ENCODE measurements around the gene MAGEC2.

MAGEC2 gene

GRCh38 chrX:142204522-142205433 is at the start of gene MAGEC2:
MAGEC2 (minus strand) TSS chrX:142205290; CDS start chrX:142203987, 1,303 bp downstream.
- DNase-seq = no peak

GRCh38 chrX:142251680-142252079 is 46.6 kb upstream of the MAGEC2 start:
- no peak for DNase-seq

DNA sequence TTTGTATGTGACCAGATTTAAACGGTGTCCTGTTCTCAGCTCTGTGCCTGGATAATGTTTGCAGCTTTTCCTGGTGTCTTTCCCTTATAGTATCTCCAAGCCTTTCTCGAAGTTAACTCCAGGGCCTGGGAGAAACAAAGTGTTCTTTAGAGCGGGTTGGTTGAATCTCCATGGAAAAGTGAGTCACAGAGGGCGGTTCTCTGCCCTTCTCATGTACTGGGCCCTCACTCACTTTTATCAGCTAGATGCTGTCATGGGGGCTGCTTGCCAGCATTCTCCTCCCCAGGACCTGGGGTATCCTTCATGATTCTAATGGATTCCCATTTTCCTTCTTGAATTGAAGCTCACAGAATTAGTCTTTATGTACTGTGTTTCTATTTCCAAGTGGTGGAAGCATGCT is 46.1 kb upstream of the MAGEC2 start:
- no peak for DNase-seq

- DNase-seq = no peak
Observed at GRCh38 chrX:142250502-142250901, 45.4 kb upstream of the MAGEC2 start.

- DNase-seq = no peak
Observed at GRCh38 chrX:142249721-142250120, 44.6 kb upstream of the MAGEC2 start.

GRCh38 chrX:142244568-142244967 is 39.5 kb upstream of the MAGEC2 start:
- no peak for DNase-seq

GRCh38 chrX:142238536-142238935 is 33.4 kb upstream of the MAGEC2 start:
- DNase-seq = no peak

GRCh38 chrX:142233400-142233799 is 28.3 kb upstream of the MAGEC2 start:
- DNase-seq = no peak

- DNase-seq = no peak
Observed at GRCh38 chrX:142214081-142214480, 9.0 kb upstream of the MAGEC2 start.

DNA sequence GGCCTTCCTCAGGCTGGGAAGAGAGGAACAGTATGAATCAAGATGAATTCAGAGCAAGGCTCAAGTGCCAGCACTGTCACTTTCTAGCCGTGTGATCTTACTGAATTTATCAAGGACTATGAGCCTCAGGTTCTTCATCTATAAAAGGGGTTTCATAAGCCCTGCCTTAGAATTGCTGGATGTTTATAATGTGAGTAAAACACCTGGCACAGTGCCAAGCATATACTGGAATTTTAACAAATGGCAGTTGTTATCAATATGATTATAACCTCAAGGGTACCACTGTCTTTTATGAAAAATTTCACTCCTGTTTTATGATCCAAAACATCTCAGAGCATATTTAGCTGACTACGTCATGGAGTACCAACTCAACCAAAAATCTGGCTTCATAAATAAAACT is 4.0 kb downstream of the MAGEC2 start:
- DNase-seq = no peak

DNA sequence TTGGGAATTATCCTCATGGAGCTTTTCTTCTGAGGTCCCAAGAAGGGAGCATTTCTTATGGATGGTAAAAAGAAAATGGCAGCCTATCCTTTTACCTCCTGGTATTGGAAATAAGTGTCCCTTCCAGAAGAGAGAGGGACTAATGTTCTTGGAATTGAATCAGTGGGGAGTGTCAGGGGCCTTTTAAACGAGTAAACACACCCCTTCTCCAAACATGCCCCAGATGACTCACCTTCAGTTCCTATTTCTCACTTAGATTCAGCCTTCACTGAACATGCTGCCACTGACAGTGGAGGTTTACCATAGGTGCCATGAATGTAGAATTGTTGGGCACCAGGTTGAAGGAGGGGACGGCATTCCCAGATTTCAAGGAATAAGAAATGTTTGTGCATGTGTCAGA is 19.0 kb downstream of the MAGEC2 start:
- no peak for DNase-seq

- no peak for DNase-seq
Observed at GRCh38 chrX:142184756-142185602, 20.1 kb downstream of the MAGEC2 start.

DNA sequence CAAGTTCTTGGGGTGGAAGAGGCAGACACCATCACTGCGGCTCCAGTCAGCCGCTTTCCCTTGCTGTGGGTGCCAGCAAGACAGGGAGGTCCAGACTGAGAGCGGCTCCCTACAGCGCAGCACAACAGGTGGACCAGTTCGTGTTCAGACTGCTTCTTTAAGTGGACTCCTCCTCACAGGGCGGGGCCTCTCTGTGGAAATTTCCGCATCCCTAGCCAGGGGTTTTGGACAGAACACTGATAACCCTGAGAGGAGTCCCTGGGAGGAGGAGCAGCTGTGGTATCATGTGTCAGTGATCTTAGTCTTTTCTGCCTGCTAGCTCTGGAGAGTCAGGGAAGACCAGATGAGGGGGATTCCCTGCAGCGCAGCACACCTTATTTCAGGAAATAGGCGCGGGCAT is 48.5 kb downstream of the MAGEC2 start:
- no peak for DNase-seq
